RPMI7951 (cell line): ENCODE results near the gene IGFBP6. TPM values are rescaled to one million over a fixed set of nuclear protein-coding genes. Genes with fewer than 3 reads are reported as not detected.
"Not testable (repeated sequence)": the region's sequence is repeated elsewhere in the genome, so short reads cannot be mapped to it uniquely, and the experiment has no call there.

Experiments
- DNase-seq: peaks from one replicate; pipeline ENCODE4 v3.0.0-alpha.2; 2012; ENCODE audit warnings: low read depth
- total RNA-seq: library from RNA; depleted of rRNA; stranded (reverse); fragments of >200 nt; shearing (Covaris generic); gene quantifications from 2 replicates; pipeline ENCODE4 v1.2.3, GENCODE V29; 2014

IGFBP6 gene
- total RNA-seq, 1 experiment from 2014 or later: 103 TPM

DNA sequence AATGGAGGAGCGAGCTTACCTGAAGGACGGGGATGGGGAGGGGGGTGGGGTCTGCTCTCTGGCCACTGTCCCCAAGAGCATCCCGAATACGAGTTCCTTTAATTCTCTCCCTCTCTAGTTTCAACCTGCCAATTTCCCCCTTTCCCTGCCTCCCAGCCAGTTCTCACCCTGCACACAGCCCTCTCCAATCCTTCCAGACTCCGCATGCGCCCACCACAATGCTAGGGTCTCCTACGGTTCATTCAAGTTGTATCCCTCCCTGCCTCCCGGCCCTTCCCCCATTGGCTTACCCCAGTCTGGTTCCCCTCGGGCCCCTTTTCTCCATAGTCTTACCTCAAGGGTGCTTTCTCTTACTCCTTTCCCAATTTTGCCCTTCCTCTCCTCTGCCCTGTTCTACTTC, 708 bp upstream of the IGFBP6 start:
- no peak for DNase-seq

DNA sequence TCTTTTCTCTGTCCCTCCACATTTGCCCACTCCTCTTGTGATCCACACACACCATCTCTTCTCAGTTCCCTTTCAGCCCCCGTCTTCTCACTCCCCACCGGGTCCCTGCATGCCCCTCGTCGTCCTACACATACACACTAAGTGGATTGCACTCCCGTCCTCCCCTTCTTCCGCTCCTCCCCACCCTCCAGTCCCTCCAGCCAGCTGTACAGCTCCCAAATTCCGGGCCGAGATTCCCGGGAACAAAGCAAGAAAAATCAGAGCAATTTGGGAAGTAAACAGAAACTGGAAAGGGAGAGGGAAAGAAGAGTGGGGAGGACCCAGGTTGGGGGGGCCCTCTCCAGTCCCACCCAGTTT, 282 bp upstream of the IGFBP6 start:
- DNase-seq: peak; percentile 32

DNA sequence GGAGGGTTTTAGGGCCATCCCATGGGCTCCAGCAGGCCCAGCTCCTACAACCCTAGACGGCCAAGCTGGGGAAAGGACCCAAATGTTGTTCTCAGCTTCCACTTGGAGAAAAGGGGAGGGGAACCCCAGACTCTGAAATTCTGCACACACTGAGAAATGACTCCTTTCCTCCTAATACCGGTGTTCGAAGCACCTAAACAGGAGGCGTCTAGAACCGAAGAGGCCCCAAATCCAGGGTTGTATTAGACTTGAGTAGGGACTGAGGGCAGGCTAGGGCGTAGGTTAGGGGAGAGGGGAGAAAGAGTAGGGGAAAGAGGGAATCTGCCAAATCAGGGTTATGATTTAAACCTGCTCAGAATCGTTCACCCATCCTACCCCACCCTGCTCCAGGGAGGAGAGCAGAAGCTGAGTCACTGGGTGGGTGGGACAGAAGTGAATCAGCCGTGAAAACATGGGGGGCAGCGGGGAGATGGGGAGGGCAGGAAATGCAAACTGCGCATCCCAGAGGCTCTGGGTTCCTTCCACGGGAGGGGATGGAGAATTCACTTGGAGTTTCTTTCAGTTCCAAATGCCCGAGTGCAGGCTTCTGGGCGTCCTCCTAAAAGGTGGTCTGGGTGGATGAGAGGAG, 1.0 kb downstream of the IGFBP6 start:
- DNase-seq: peak; percentile 80

DNA sequence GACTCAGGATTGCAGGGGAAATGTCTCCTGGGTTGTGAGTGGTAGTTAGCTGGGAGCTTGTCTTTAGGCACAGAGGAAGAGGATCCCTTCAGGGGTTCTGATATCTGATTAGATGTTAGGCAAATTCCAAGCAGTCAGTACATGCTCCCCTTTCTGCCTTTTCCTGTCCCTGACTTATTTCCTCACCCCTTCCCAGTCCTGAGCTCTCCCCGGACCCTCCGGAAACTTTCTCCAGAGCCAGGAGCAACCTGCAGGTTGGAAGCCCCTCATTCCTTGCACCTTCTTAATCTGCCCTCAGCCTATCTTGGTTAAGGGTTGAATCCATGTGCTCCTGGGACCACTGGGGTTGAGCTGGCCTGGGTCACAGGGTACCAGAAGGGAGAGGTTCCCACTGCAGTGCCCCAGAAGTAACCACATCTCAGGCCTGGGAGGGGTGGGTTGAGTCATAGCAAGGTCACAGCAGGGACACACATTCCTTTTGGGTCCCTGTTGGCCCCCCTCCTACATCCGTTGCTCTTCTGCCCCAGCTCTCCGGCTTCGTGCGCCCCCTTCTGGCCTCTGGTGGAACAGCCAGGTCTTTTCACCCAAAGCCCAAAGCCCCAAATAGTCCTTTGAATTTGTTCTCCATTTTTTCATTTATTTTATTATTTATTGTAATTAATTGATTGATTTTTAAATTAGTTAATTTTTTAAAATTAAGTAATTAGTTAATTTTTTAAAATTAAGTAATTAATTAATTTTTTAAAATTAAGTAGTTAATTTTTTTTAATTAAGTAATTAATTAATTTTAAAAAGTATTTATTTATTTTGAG, 1.8 kb downstream of the IGFBP6 start:
- peak; percentile 96 for DNase-seq

DNA sequence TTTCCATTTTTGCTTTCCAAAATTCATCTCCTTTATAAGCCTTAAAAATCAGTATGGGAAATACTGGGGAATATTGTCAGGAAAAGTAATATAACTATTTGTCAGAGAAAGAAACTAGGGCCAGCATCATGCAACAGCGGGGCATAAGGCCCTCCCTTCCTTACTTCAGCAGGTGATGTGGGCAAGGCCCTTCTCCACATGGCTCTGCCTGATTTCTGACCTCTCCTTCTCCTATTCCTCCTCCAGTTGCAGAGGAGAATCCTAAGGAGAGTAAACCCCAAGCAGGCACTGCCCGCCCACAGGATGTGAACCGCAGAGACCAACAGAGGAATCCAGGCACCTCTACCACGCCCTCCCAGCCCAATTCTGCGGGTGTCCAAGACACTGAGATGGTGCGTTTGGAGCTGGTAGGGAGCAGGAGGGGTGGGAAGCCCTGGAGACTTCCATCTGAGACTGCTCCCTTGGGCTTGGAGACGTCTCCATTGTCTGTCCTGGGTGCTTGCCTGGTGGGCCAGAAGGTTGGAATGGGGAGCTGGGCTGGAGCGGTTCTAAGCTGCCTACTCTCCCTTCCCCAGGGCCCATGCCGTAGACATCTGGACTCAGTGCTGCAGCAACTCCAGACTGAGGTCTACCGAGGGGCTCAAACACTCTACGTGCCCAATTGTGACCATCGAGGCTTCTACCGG, 3.1 kb downstream of the IGFBP6 start:
- no peak for DNase-seq

DNA sequence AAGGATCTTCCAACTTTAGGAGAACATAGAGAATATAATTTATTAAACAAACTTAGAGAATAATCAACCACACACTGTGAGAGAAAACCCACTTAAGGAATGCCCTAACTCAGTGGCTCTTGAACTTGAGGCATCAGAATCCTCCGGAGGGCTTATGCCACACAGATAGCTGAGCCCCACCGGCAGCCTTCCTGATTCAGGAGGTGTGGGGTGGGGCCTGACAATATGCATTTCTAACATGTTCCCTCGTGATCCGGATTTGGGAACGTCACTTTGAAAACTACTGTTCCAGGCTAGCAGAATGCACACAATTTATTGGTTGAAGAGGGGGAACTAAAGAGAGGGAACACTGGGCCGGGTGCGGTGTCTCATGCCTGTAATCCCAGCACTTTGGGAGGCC, 3.8 kb downstream of the IGFBP6 start:
- no peak for DNase-seq

DNA sequence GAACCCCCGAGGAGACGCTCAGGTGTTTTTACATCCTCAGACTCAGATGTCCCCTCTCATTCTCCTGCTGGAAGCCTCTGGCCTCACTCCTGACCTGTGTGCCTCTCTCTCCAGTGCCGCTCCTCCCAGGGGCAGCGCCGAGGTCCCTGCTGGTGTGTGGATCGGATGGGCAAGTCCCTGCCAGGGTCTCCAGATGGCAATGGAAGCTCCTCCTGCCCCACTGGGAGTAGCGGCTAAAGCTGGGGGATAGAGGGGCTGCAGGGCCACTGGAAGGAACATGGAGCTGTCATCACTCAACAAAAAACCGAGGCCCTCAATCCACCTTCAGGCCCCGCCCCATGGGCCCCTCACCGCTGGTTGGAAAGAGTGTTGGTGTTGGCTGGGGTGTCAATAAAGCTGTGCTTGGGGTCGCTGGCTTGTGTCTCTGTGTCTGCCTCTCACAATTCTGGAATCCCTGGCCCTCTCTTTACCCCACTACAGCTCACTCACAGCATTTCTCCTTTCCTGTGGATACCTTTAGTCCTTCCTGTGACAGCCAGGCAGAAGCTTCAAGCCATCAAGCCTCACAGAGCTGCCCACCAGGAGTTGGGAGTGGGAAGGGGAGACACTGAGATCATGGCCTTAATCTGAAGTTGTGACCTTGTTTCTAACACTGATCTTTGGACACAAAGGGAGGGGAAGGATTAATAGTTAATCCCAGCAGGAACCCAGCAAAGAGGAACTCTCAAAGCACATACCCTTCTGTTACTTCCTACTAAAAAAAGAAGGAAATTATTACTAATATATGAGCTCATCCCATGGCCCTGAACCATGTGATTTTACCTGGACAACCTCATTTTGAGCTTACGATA, 4.7 kb downstream of the IGFBP6 start:
- no peak for DNase-seq

DNA sequence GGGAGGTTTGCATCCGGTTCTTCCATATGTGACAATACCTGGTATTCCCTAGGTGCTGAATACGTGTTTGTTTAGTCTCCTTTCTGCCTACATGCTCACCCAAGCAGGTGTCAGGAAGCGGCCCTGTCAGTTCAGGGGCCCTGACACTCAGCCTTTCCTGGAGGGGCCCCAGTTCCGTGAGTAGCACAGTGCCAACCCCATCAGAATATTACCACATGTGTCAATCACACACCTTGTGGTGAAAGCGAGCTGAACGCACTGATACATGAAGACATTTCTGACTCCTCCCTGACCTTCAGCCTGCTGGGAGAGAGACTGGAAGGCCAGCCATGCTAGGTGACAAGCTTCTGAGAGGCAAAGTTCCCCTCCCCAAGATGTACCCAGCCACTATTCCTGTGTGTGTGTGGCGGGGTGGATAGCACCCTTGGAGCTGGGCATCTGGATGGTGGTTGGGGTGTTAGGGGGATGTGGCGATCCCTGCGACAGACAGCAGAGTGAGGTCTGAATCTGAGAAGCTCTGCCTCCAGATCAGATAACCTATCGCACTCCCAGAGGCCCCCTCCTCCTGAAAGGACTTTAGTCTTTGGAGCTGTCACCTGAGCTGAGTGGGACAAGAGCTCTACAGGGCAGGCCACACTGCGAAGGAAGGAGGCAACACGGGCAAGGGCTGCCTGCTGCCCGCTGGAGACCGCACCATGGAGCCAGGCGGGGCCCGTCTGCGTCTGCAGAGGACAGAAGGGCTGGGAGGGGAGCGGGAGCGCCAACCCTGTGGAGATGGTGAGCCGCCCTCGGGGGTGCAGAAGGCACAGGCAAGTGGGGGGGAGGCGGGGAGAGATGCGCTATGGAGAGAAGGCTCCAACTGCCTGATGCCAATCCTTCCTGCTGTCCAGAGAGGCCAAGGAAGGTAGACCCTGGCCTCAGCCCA, 5.7 kb downstream of the IGFBP6 start, which contains the start of gene SOAT2:
Gene SOAT2 (plus strand): TSS at position 604 of the 925 bp plus-strand sequence. CDS start 92 bp downstream, at position 696.
- DNase-seq: no peak

DNA sequence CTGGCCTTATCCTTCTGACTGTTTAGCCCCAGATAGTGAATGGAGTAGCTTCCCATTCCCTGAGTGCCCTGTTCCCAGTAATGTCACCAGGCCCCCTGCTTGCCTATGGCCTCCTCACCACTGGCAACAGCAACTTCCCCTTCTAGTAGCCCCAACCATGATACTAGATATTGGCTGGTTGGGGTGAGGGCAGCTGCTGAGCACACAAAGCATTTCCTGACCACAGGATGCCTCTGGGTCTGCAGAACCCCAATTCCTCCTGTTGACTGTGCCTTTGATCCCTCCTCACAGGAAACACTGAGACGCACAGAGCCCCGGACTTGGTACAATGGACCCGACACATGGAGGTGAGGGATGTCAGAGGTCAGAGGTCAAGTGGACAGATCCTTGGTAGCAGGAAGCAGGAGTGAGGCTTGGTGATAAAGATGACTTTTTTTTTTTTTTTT, 6.4 kb downstream of the IGFBP6 start:
- no peak for DNase-seq

DNA sequence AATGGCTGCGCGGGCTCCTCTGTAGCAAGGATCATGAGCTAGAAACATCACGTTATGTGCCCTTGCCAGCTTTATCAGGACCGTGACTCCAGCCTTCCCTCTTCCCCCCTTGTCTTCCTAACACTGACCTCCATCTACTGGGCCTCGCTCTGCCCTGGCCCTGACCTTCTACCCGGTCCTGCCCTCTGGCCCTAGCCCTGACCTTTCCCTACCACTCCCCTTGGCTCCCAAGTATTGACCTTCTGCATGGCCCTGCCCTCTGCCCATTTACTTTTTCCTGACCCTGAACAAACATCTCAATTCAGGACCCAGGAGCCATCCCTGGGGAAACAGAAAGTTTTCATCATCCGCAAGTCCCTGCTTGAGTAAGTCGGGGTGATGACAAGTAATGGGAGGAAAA, 7.8 kb downstream of the IGFBP6 start:
- DNase-seq: no peak

DNA sequence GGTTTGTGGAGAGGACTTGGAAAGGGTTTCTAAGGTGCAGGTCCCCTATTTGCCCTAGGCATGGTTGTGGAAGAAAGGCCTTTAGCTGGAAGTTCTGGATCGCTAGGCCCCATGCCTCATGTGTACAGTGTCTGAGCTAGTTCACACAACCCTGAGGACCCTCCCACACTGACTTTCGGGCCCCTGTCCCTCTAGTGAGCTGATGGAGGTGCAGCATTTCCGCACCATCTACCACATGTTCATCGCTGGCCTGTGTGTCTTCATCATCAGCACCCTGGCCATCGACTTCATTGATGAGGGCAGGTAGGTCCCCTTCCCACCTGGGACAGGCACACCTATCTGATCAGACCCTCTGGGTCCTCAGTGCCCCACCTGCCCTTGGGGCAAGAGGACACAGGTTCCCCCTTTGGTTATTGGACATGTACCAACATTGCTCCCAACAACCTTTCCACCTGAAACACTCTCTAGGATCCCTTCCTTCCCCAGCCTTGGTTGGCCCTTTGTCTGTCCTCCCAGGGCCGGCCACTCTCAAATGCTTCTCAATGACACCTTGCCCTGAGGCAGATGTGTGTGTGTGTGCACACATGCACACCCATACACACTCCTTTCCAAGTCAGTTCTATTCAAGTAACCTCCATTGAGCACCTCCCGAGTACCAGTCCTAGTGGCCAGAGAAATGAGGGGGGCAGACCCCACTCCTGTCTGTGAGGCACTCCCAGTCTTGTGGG, 8.4 kb downstream of the IGFBP6 start:
- no peak for DNase-seq

DNA sequence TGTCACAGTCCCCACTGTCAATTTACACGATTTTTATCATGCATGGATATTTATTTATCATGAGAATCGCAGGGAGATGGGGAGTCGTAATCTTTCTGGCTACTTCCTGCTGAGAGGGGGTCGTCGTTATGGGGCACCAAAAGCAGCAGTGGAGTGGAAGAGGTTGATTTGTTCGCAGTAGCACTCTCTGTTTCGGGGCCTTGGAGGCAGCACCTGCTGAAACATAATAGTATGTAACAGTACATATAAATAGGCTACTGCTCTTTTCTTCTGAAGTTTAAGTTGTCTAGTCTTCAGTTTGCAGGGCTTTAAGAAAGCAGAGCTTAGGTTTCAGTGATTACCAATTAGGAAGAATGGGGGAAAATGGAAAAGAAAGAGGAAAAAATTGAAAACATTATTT, 9.7 kb downstream of the IGFBP6 start:
- no peak for DNase-seq

DNA sequence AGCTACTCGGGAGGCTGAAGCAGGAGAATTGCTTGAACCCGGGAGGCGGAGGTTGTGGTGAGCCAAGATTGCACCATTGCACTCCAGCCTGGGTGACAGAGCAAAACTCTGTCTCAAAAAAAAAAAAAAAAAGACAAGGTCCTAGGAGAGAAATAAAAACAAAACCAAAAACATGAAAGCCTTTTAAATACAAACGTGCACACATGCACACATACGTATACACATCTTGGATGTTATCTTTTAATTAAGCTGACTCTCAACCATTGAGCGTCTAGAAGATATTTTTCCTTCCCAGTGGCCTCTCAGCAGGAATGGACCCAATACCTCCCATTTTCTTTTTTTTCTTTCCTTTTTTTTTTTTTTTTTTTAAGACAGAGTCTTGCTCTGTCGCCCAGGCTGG, 15.0 kb downstream of the IGFBP6 start:
- DNase-seq: not testable (repeated sequence)

DNA sequence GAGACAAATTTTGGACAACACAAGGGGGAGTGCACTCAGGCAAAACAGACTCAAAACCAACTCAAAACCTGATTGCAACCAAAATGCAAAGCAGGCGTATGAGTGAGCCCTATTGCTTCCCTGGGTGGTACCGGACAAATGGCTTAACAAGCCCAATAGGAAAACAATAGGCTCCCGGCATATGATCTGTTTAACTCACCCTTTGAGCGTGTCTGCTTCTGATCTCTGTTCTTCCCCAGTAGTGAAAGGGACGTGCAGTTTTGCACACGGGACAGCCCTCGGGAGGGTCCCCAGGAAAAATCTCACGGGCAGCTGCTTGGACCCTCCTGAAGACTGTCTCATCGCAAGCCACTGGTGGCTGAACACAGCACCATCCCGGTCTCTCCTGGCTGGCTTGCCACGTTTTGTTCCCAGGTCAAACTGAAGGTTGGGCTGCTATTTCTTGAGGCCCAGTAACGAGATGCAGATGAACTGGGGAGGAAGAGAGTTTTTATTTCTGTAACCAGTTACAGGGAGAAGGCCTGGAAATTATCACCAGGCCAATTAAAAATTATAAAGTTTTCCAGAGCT, 15.8 kb downstream of the IGFBP6 start:
- DNase-seq: no peak

DNA sequence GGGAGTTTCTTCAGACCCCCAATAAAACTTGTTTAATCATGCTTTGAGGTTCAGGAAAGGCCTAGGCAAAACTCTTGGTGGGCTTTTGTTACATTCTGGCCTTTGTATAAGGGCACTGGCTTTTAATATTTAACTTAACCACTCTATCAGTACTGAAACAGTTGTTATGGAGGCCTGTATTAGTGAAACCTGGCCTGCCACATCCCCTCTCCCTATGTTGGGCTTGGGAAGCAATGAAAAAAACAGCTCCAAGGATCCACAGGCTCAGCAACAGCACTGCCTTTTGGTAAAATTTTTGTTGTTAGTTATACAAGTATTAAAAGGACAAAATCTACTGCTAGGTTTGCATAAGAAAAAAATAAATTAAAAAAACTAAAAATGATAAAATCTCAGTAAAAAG, 16.5 kb downstream of the IGFBP6 start:
- DNase-seq: no peak

DNA sequence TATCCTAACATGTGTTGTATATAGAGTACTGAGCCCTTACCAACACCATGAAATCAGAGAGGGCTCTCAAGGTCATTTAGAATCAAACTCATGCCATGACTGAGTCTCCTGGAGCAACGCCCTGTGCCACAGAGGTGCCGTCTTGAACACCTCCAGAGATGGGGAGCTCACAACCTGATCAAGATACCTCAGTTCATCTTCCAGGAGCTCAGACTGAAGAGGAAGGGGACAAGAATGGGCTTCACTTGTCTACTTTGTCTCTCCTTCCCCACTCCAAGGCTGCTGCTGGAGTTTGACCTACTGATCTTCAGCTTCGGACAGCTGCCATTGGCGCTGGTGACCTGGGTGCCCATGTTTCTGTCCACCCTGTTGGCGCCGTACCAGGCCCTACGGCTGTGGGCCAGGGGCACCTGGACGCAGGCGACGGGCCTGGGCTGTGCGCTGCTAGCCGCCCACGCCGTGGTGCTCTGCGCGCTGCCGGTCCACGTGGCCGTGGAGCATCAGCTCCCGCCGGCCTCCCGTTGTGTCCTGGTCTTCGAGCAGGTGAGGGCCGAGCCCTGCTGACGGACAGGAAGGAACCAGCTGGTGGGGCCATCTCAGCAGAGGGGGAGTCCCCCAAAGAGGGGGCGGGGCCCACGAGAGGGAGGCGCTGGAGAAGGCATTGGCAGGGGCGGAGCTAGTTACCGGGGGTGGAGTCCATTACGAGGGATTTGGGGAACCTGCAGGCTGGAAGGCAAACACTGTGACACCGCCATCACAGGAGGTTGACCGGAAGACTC, 17.8 kb downstream of the IGFBP6 start:
- DNase-seq: no peak

DNA sequence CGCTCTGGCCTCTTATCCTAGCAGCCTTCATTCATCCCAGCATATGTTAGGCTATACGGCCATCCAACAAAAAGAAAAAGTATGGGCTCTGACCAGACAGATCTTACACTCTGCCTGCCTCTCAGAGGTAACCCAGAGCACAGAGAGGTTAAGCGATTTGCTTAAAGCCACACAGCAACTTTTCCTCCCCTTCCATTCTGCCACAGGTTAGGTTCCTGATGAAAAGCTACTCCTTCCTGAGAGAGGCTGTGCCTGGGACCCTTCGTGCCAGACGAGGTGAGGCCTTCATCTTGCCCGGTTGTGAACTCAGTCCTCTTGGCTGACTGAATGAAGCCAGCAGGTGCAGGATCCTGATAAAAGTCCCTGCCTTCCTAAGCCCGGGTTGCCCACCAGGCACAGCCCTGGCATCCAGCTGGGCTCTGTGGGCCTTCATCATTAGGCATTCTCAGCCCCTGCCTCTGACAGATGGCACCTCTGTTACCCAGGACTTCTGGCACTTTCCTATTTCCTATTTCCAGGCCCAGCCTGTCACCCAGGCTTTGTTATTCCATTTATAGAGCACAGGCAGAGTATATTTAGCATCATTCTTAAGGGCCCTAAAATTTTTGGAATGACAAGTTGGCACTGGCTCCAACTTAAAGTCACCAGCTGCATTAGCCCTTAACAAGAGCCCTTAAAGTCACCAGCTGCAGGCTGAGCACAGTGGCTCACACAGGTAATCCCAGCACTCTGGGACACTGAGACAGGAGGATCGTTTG, 18.6 kb downstream of the IGFBP6 start:
- no peak for DNase-seq

DNA sequence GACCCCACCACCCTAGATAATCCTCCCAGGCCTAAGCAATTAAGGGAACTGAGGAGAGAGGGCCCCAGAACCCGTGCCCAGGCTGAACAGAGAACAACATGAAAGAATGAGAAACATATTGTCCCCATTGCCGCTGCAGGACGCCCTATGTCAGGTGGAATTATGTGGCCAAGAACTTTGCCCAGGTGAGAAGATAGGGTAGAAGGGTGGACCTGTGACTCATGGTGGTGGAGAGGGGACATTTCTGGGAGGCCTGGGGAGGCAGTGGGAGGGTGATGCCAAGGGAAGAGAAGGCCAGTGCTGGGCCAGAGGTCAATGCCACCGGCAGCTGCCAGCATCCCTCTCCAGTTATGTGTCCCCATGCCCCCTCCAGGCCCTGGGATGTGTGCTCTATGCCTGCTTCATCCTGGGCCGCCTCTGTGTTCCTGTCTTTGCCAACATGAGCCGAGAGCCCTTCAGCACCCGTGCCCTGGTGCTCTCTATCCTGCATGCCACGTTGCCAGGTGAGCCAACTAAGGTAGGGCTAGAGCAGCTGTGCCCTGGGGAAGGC, 21.4 kb downstream of the IGFBP6 start:
- no peak for DNase-seq
